IMR-90 (cell line): Measurements from ENCODE around the gene MTUS2. TPM values are rescaled to one million over a fixed set of nuclear protein-coding genes. Genes with fewer than 3 reads are reported as not detected.

Source experiments
- ATAC-seq: fragments of 200-7000 bp; cut with Tn5 transposase; 2 replicates; pipeline ENCODE4 v1.9.1; 2020; ENCODE audit warnings: low read depth, mild to moderate bottlenecking, moderate library complexity
- BruUV-seq: library from RNA; stranded (reverse); fragments of 400-500 nt; replicated peaks from 2 replicates; lab custom pipeline; 2021; lab: Mats Ljungman, UMichigan
- CTCF ChIA-PET: fragments of 300-600 bp; formaldehyde crosslinking; extraction: SDS; loops from one replicate; lab custom pipeline; 2021; ENCODE audit warnings: antibody characterized with exemption; lab: Yijun Ruan, JAX
- POLR2A ChIA-PET: fragments of 300-600 bp; sonication (Branson Sonifier 250); formaldehyde crosslinking; loops from one replicate; lab custom pipeline; 2022; ENCODE audit warnings: antibody characterized with exemption; ENCODE audit not compliant: unreplicated experiment; lab: Charles Lee
- DNase-seq: peaks from one replicate; pipeline ENCODE4 v3.0.0; 2013
- H2AFZ ChIP-seq: replicated peaks from 2 replicates; pipeline ENCODE3; 2013; ENCODE audit warnings: low read length, mild to moderate bottlenecking; ENCODE audit not compliant: poor library complexity
- H2AK5ac ChIP-seq: 2 replicates; pipeline ENCODE4 v1.6.1; 2013; ENCODE audit warnings: low read depth, low read length, inconsistent platforms
- H2AK9ac ChIP-seq: replicated peaks from 2 replicates; pipeline ENCODE3; 2013; ENCODE audit warnings: mild to moderate bottlenecking, low read depth, low read length, moderate library complexity; ENCODE audit not compliant: poor library complexity
- H2BK120ac ChIP-seq: 2 replicates; pipeline ENCODE4 v1.6.1; 2013; ENCODE audit warnings: low read depth, low read length, inconsistent platforms
- H2BK15ac ChIP-seq: 3 replicates; pipeline ENCODE4 v1.6.1; 2013; ENCODE audit warnings: low read depth, low read length, inconsistent platforms
- H2BK20ac ChIP-seq: 2 replicates; pipeline ENCODE4 v1.6.1; 2013; ENCODE audit warnings: low read depth, mild to moderate bottlenecking, inconsistent platforms, low read length, moderate library complexity
- H2BK5ac ChIP-seq: 2 replicates; pipeline ENCODE4 v1.6.1; 2013; ENCODE audit warnings: mild to moderate bottlenecking, low read depth, low read length, inconsistent platforms; ENCODE audit not compliant: poor library complexity, severe bottlenecking
- H3K14ac ChIP-seq: replicated peaks from 2 replicates; pipeline ENCODE4 v1.6.1; 2013; ENCODE audit warnings: low read depth, low read length, inconsistent platforms
- H3K18ac ChIP-seq: 2 replicates; pipeline ENCODE4 v1.6.1; 2013; ENCODE audit warnings: low read depth, low read length, control low read depth
- H3K23ac ChIP-seq: 2 replicates; pipeline ENCODE4 v1.6.1; 2013; ENCODE audit warnings: low read depth, low read length, inconsistent platforms
- H3K27ac ChIP-seq: 2 replicates; pipeline ENCODE4 v1.5.1; 2013; ENCODE audit warnings: mild to moderate bottlenecking, control low read depth, low read length; ENCODE audit not compliant: insufficient read depth
- H3K27me3 ChIP-seq: 2 replicates; pipeline ENCODE4 v1.6.1; 2013; ENCODE audit warnings: low read length; ENCODE audit not compliant: control insufficient read depth, insufficient read depth
- H3K36me3 ChIP-seq: 2 replicates; pipeline ENCODE4 v1.6.1; 2013; ENCODE audit warnings: low read length, mixed read lengths; ENCODE audit not compliant: control insufficient read depth, insufficient read depth
- H3K4ac ChIP-seq: 2 replicates; pipeline ENCODE4 v1.6.1; 2013; ENCODE audit warnings: low read depth, low read length, inconsistent platforms
- H3K4me1 ChIP-seq: 2 replicates; pipeline ENCODE4 v1.6.1; 2013; ENCODE audit warnings: low read length, mixed read lengths; ENCODE audit not compliant: control insufficient read depth, insufficient read depth
- H3K4me2 ChIP-seq: 2 replicates; pipeline ENCODE4 v1.6.1; 2013; ENCODE audit warnings: low read depth, mild to moderate bottlenecking, control low read depth, low read length, moderate library complexity
- H3K4me3 ChIP-seq: 2 replicates; pipeline ENCODE4 v1.5.1; 2013; ENCODE audit warnings: low read depth, mild to moderate bottlenecking, control low read depth, low read length, moderate library complexity; ENCODE audit not compliant: insufficient read depth
- H3K56ac ChIP-seq: 2 replicates; pipeline ENCODE4 v1.6.1; 2013; ENCODE audit warnings: low read length, inconsistent platforms; ENCODE audit not compliant: insufficient read depth; ENCODE audit errors: extremely low read depth
- H3K79me1 ChIP-seq, 2 experiments: 2 replicates each; pipeline ENCODE4 v1.6.1; 2013; ENCODE audit warnings: low read length in 2 of 2, inconsistent platforms in 1 of 2, low read depth in 1 of 2
- H3K9ac ChIP-seq: 2 replicates; pipeline ENCODE4 v1.6.1; 2013; ENCODE audit warnings: low read depth, low read length, control low read depth
- H3K9me1 ChIP-seq: 2 replicates; pipeline ENCODE4 v1.6.1; 2013; ENCODE audit warnings: low read length, inconsistent platforms; ENCODE audit not compliant: insufficient read depth
- H3K9me3 ChIP-seq: 2 replicates; pipeline ENCODE4 v1.6.1; 2013; ENCODE audit warnings: low read length; ENCODE audit not compliant: control insufficient read depth, insufficient read depth
- H4K20me1 ChIP-seq: 2 replicates; pipeline ENCODE4 v1.6.1; 2013; ENCODE audit warnings: low read length, inconsistent platforms; ENCODE audit not compliant: insufficient read depth
- H4K5ac ChIP-seq: 2 replicates; pipeline ENCODE4 v1.6.1; 2013; ENCODE audit warnings: mild to moderate bottlenecking, low read depth, low read length, control low read depth
- H4K8ac ChIP-seq, 2 experiments: 2 replicates each; pipeline ENCODE4 v1.6.1; 2013; ENCODE audit warnings: low read depth in 2 of 2, low read length in 2 of 2, control low read depth in 1 of 2, inconsistent platforms in 1 of 2
- H4K91ac ChIP-seq: 2 replicates; pipeline ENCODE4 v1.6.1; 2013; ENCODE audit warnings: low read depth, low read length, inconsistent platforms; ENCODE audit not compliant: insufficient read depth
- FOS ChIP-seq: fragments of 150-350 bp; IDR thresholded peaks from 2 replicates; pipeline ENCODE4 v1.6.1; 2016; ENCODE audit warnings: low read depth, low read length
- RFX5 ChIP-seq: IDR thresholded peaks from 2 replicates; pipeline ENCODE4 v1.8.0; 2012; ENCODE audit warnings: low read depth, mild to moderate bottlenecking, low read length, moderate library complexity
- WGBS, 2 experiments: methylation state at CpG; one replicate each; pipeline versions ENCODE4 v1.1.5 to v1.1.7; 2013; ENCODE audit warnings: missing lambda C conversion rate in 2 of 2; ENCODE audit not compliant: insufficient read length in 1 of 2; ENCODE audit errors: extremely low coverage in 2 of 2; 5-methylcytosine and 5-hydroxymethylcytosine counted together
- dilution Hi-C: fragments of 300-500 bp; cut with HindIII; formaldehyde crosslinking; loops from one replicate; pipeline ENCODE4 v1.14.3; 2018; ENCODE audit warnings: low sequenced_read_pairs; ENCODE audit not compliant: unreplicated experiment
- in situ Hi-C: fragments of 300-500 bp; cut with MboI; formaldehyde crosslinking; loops from 3 replicates; pipeline ENCODE4 v1.14.3; 2019; ENCODE audit warnings: low sequenced_read_pairs, inconsistent platforms, mixed read lengths
- intact Hi-C: fragments of 100-400 bp; cut with micrococcal nuclease; formaldehyde crosslinking; loops from 2 replicates; pipeline ENCODE4 v1.10.0; 2022
- polyA plus RNA-seq, 3 experiments: library from polyadenylated mRNA; depleted of rRNA; stranded (reverse); fragments of >200 nt; gene quantifications; 2 replicates each; pipeline ENCODE4 v1.2.3, GENCODE V29; 2012; ENCODE audit warnings: low replicate concordance in 1 of 3
- total RNA-seq: library from RNA; depleted of rRNA; stranded (reverse); fragments of >200 nt; gene quantifications from 2 replicates; pipeline ENCODE4 v1.2.3, GENCODE V29; 2012

MTUS2 gene
- total and polyA plus RNA-seq, 2 of the 4 experiments (the other 2 are of a cell fraction): under 0.01 to 0.02 TPM

DNA sequence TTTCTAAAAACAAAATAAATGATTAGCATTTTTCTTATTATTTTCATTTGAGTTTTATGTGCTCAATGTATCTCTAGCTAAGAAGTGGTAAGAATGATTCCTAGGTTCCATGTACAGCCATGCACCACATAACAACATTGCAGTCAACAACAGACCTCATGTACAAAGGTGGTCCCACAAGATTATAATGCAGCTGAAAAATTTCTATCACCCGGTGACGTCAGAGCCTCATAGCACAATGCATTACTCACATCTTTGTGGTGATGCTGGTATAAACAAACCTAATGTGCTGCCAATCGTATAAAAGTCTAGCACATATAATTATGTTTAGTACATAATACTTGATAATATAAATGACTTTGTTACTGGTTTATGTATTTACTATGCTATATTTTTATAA is 654.9 kb downstream of the MTUS2 start:
- in situ Hi-C loops: no loop called here

More for the DNA sequence above, 654.9 kb downstream of the MTUS2 start:
- no peak overlapping the region for H4K5ac ChIP-seq
- H4K8ac ChIP-seq: no peak overlapping the region
- H3K9me1 ChIP-seq: no peaks in the 10 kb centered on the region; the same call in 1 of the 2 replicates
- dilution Hi-C loops (no loop called here), intact Hi-C loops (no loop called here)
- no peak overlapping the region for H2BK20ac ChIP-seq
- no peak overlapping the region for H3K18ac ChIP-seq
- no peak overlapping the region for H2BK15ac ChIP-seq
- no peak overlapping the region for H3K9ac ChIP-seq
- no peak overlapping the region; the same call in 1 of the 2 replicates for H3K4me2 ChIP-seq
- H3K4me3 ChIP-seq: no peak overlapping the region
- no peak overlapping the region for H2BK5ac ChIP-seq
- no peak overlapping the region for H2AK9ac ChIP-seq
- no peaks in the 10 kb centered on the region for H3K9me3 ChIP-seq
- no peaks in the 10 kb centered on the region for H3K36me3 ChIP-seq
- H2AFZ ChIP-seq: no peak overlapping the region
- no peak overlapping the region for H2BK120ac ChIP-seq
- no peak overlapping the region for H3K23ac ChIP-seq
- WGBS, 2 experiments: no CpG with 5 or more reads among the region's 3 CpGs
- no peak overlapping the region for H3K27ac ChIP-seq
- H3K4me1 ChIP-seq: peaks cover 2% of the 10 kb centered on the region
- BruUV-seq: no TSS peak
- POLR2A ChIA-PET: no interaction called here
- DNase-seq (peak; percentile 91), ATAC-seq (peak; percentile 72)
- H3K56ac ChIP-seq: no peak overlapping the region
- H3K27me3 ChIP-seq: peaks cover 25% of the 10 kb centered on the region
- CTCF ChIA-PET: no interaction called here
- no peak overlapping the region for H4K91ac ChIP-seq
- no peak overlapping the region for H2AK5ac ChIP-seq
- no peak overlapping the region for H3K14ac ChIP-seq
- H3K79me1 ChIP-seq: no peaks in the 10 kb centered on the region
- TF ChIP-seq FOS (peak; percentile 44), RFX5 (no peak)
- no peaks in the 10 kb centered on the region for H4K20me1 ChIP-seq
- H3K4ac ChIP-seq: no peak overlapping the region
